Measurements from ENCODE around the gene TBK1. TPM values are rescaled to one million over a fixed set of nuclear protein-coding genes. Genes with fewer than 3 reads are reported as not detected.

TBK1 gene
- total RNA-seq, 4 donors from 2014 or later, result 22.6 to 38.4 (median 32.1) TPM

- no peak overlapping the region for H3K4me3 ChIP-seq
- no peak for ATAC-seq
- TF ChIP-seq POLR2AphosphoS5 (IDR thresholded peaks at IDR 0.05) (no peak), EP300 (IDR thresholded peaks at IDR 0.05) (no peak)
- H3K9me3 ChIP-seq, result no peaks in the 10 kb centered on the region
- H3K4me1 ChIP-seq, result no peaks in the 10 kb centered on the region
- WGBS, 2 donors (ENCODE audit: low coverage in 1 of 2), result 61 to 80% methylated on average over 2 to 3 of the region's 3 CpGs
- H3K27ac ChIP-seq, result no peak overlapping the region
- peaks cover 0 to 71% of the 10 kb centered on the region in 2 donors for H3K36me3 ChIP-seq
- H3K27me3 ChIP-seq, result no peaks in the 10 kb centered on the region
Measured at GRCh38 chr12:64500394-64500793, 48.5 kb downstream of the TBK1 start.

GRCh38 chr12:64501486-64501885 is 49.6 kb downstream of the TBK1 start:
- H3K9me3 ChIP-seq, result no peaks in the 10 kb centered on the region
- no peaks in the 10 kb centered on the region for H3K27me3 ChIP-seq
- peaks cover 0 to 60% of the 10 kb centered on the region in 2 donors for H3K36me3 ChIP-seq
- ATAC-seq, result no peak
- WGBS, 2 donors (ENCODE audit: low coverage in 1 of 2), result 83 to 86% methylated on average over 7 of the region's 7 CpGs
- H3K4me1 ChIP-seq, result no peaks in the 10 kb centered on the region
- TF ChIP-seq POLR2A (IDR thresholded peaks at IDR 0.05) (no peak), CTCF (IDR thresholded peaks at IDR 0.05) (no peak), POLR2AphosphoS5 (IDR thresholded peaks at IDR 0.05) (no peak), EP300 (IDR thresholded peaks at IDR 0.05) (no peak)
- no peak overlapping the region for H3K27ac ChIP-seq
- H3K4me3 ChIP-seq, result no peak overlapping the region

GRCh38 chr12:64506955-64507354 is 55.0 kb downstream of the TBK1 start:
- 80 to 92% methylated on average over 4 of the region's 4 CpGs for WGBS, 2 donors (ENCODE audit: low coverage in 1 of 2)
- no peaks in the 10 kb centered on the region for H3K9me3 ChIP-seq
- no peak overlapping the region for H3K27ac ChIP-seq
- peaks cover 0 to 5% of the 10 kb centered on the region in 2 donors for H3K36me3 ChIP-seq
- no peak overlapping the region for H3K4me3 ChIP-seq
- ATAC-seq, result no peak
- TF ChIP-seq CTCF (IDR thresholded peaks at IDR 0.05) (no peak), POLR2A (IDR thresholded peaks at IDR 0.05) (no peak), POLR2AphosphoS5 (IDR thresholded peaks at IDR 0.05) (no peak), EP300 (IDR thresholded peaks at IDR 0.05) (no peak)
- no peaks in the 10 kb centered on the region for H3K27me3 ChIP-seq
- no peaks in the 10 kb centered on the region for H3K4me1 ChIP-seq

- Histone ChIP-seq H3K36me3 (no peaks in the 10 kb centered on the region), H3K9me3 (no peaks in the 10 kb centered on the region), H3K27me3 (no peaks in the 10 kb centered on the region), H3K4me3 (no peak overlapping the region), H3K4me1 (no peaks in the 10 kb centered on the region), H3K27ac (no peak overlapping the region)
- WGBS, 2 donors (ENCODE audit: low coverage in 1 of 2), result 88 to 100% methylated on average over 1 of the region's 1 CpG
- TF ChIP-seq EP300 (IDR thresholded peaks at IDR 0.05) (no peak), POLR2AphosphoS5 (IDR thresholded peaks at IDR 0.05) (no peak), POLR2A (IDR thresholded peaks at IDR 0.05) (no peak), CTCF (IDR thresholded peaks at IDR 0.05) (no peak)
- no peak for ATAC-seq
Measured at GRCh38 chr12:64510667-64511066, 58.7 kb downstream of the TBK1 start.

- TF ChIP-seq POLR2A (IDR thresholded peaks at IDR 0.05), result no peak
- TF ChIP-seq EP300 (IDR thresholded peaks at IDR 0.05), result no peak
- TF ChIP-seq CTCF (IDR thresholded peaks at IDR 0.05), result no peak
- TF ChIP-seq POLR2AphosphoS5 (IDR thresholded peaks at IDR 0.05), result no peak
- 73 to 83% methylated on average over 5 of the region's 5 CpGs for WGBS, 2 donors (ENCODE audit: low coverage in 1 of 2)
Measured at GRCh38 chr12:64518396-64518795, 66.5 kb downstream of the TBK1 start.

More at GRCh38 chr12:64518396-64518795, 66.5 kb downstream of the TBK1 start:
- Histone ChIP-seq H3K9me3 (no peaks in the 10 kb centered on the region), H3K27me3 (peaks cover 5% of the 10 kb centered on the region), H3K4me3 (no peak overlapping the region), H3K36me3 (no peaks in the 10 kb centered on the region), H3K4me1 (no peaks in the 10 kb centered on the region), H3K27ac (no peak overlapping the region)
- ATAC-seq, result no peak
